ENCODE results near the gene FLNB.

FLNB gene

GRCh38 chr3:58119186-58119585 is 111.0 kb downstream of the FLNB start:
- DNase-seq (ENCODE audit: insufficient read length, low spot score) (no peak), FAIRE-seq (no peak)
- TF ChIP-seq POU2F2 (IDR thresholded peaks at IDR 0.05; ENCODE audit: low read depth, low read length) (no peak), TAF1 (IDR thresholded peaks at IDR 0.05; ENCODE audit: low read depth, low read length) (no peak), SPI1 (IDR thresholded peaks at IDR 0.05; ENCODE audit: low read depth, low read length) (no peak), POLR2AphosphoS5 (IDR thresholded peaks at IDR 0.05; ENCODE audit: low read depth, low read length) (no peak), PAX5 (IDR thresholded peaks at IDR 0.05; ENCODE audit: insufficient read depth, low read length, severe bottlenecking) (no peak), POLR2A (IDR thresholded peaks at IDR 0.05; ENCODE audit: low read depth, low read length) (no peak)

- DNase-seq (ENCODE audit: insufficient read length, low spot score) (no peak), FAIRE-seq (no peak)
- TF ChIP-seq SPI1 (IDR thresholded peaks at IDR 0.05; ENCODE audit: low read depth, low read length) (peak; percentile 34; the same call in 1 of the 2 replicates), POU2F2 (IDR thresholded peaks at IDR 0.05; ENCODE audit: low read depth, low read length) (no peak)
Observed at GRCh38 chr3:58120075-58120812, 112.0 kb downstream of the FLNB start.

- TF ChIP-seq POLR2A (IDR thresholded peaks at IDR 0.05; ENCODE audit: low read depth, low read length) (no peak), SPI1 (IDR thresholded peaks at IDR 0.05; ENCODE audit: low read depth, low read length) (no peak), PAX5 (IDR thresholded peaks at IDR 0.05; ENCODE audit: insufficient read depth, low read length, severe bottlenecking) (no peak), POU2F2 (IDR thresholded peaks at IDR 0.05; ENCODE audit: low read depth, low read length) (no peak), TAF1 (IDR thresholded peaks at IDR 0.05; ENCODE audit: low read depth, low read length) (no peak), POLR2AphosphoS5 (IDR thresholded peaks at IDR 0.05; ENCODE audit: low read depth, low read length) (no peak)
- FAIRE-seq (no peak), DNase-seq (ENCODE audit: insufficient read length, low spot score) (no peak)
Observed at GRCh38 chr3:58121183-58121582, 113.0 kb downstream of the FLNB start.

- DNase-seq (ENCODE audit: insufficient read length, low spot score): no peak
- no peak for TF ChIP-seq SPI1 (IDR thresholded peaks at IDR 0.05; ENCODE audit: low read depth, low read length)
- TF ChIP-seq TAF1 (IDR thresholded peaks at IDR 0.05; ENCODE audit: low read depth, low read length): no peak
- no peak for TF ChIP-seq POLR2AphosphoS5 (IDR thresholded peaks at IDR 0.05; ENCODE audit: low read depth, low read length)
- TF ChIP-seq PAX5 (IDR thresholded peaks at IDR 0.05; ENCODE audit: insufficient read depth, low read length, severe bottlenecking): no peak
- TF ChIP-seq POLR2A (IDR thresholded peaks at IDR 0.05; ENCODE audit: low read depth, low read length): no peak
- no peak for TF ChIP-seq POU2F2 (IDR thresholded peaks at IDR 0.05; ENCODE audit: low read depth, low read length)
- no peak for FAIRE-seq
Observed at GRCh38 chr3:58122936-58123700, 114.9 kb downstream of the FLNB start.

- TF ChIP-seq PAX5 (IDR thresholded peaks at IDR 0.05; ENCODE audit: insufficient read depth, low read length, severe bottlenecking): no peak
- no peak for TF ChIP-seq SPI1 (IDR thresholded peaks at IDR 0.05; ENCODE audit: low read depth, low read length)
- TF ChIP-seq POLR2A (IDR thresholded peaks at IDR 0.05; ENCODE audit: low read depth, low read length): no peak
- no peak for TF ChIP-seq TAF1 (IDR thresholded peaks at IDR 0.05; ENCODE audit: low read depth, low read length)
- TF ChIP-seq POLR2AphosphoS5 (IDR thresholded peaks at IDR 0.05; ENCODE audit: low read depth, low read length): no peak
- no peak for TF ChIP-seq POU2F2 (IDR thresholded peaks at IDR 0.05; ENCODE audit: low read depth, low read length)
- DNase-seq (ENCODE audit: insufficient read length, low spot score) (no peak), FAIRE-seq (no peak)
Observed at GRCh38 chr3:58124387-58124786, 116.2 kb downstream of the FLNB start.

GRCh38 chr3:58129041-58129770 is 121.0 kb downstream of the FLNB start:
- TF ChIP-seq POLR2AphosphoS5 (IDR thresholded peaks at IDR 0.05; ENCODE audit: low read depth, low read length) (no peak), POLR2A (IDR thresholded peaks at IDR 0.05; ENCODE audit: low read depth, low read length) (no peak), TAF1 (IDR thresholded peaks at IDR 0.05; ENCODE audit: low read depth, low read length) (no peak), SPI1 (IDR thresholded peaks at IDR 0.05; ENCODE audit: low read depth, low read length) (no peak), POU2F2 (IDR thresholded peaks at IDR 0.05; ENCODE audit: low read depth, low read length) (no peak), PAX5 (IDR thresholded peaks at IDR 0.05; ENCODE audit: insufficient read depth, low read length, severe bottlenecking) (no peak)
- no peak for FAIRE-seq
- no peak for DNase-seq (ENCODE audit: insufficient read length, low spot score)

- no peak for FAIRE-seq
- no peak for DNase-seq (ENCODE audit: insufficient read length, low spot score)
- TF ChIP-seq PAX5 (IDR thresholded peaks at IDR 0.05; ENCODE audit: insufficient read depth, low read length, severe bottlenecking) (no peak), POLR2AphosphoS5 (IDR thresholded peaks at IDR 0.05; ENCODE audit: low read depth, low read length) (no peak), SPI1 (IDR thresholded peaks at IDR 0.05; ENCODE audit: low read depth, low read length) (no peak), TAF1 (IDR thresholded peaks at IDR 0.05; ENCODE audit: low read depth, low read length) (no peak), POLR2A (IDR thresholded peaks at IDR 0.05; ENCODE audit: low read depth, low read length) (no peak), POU2F2 (IDR thresholded peaks at IDR 0.05; ENCODE audit: low read depth, low read length) (no peak)
Observed at GRCh38 chr3:58130591-58130990, 122.4 kb downstream of the FLNB start.

GRCh38 chr3:58131101-58131825 is 123.0 kb downstream of the FLNB start:
- DNase-seq (ENCODE audit: insufficient read length, low spot score) (no peak), FAIRE-seq (peak; percentile 31)
- TF ChIP-seq POU2F2 (IDR thresholded peaks at IDR 0.05; ENCODE audit: low read depth, low read length): no peak

GRCh38 chr3:58132850-58133249 is 124.6 kb downstream of the FLNB start:
- TF ChIP-seq POU2F2 (IDR thresholded peaks at IDR 0.05; ENCODE audit: low read depth, low read length) (no peak), POLR2A (IDR thresholded peaks at IDR 0.05; ENCODE audit: low read depth, low read length) (no peak), POLR2AphosphoS5 (IDR thresholded peaks at IDR 0.05; ENCODE audit: low read depth, low read length) (no peak), PAX5 (IDR thresholded peaks at IDR 0.05; ENCODE audit: insufficient read depth, low read length, severe bottlenecking) (no peak), TAF1 (IDR thresholded peaks at IDR 0.05; ENCODE audit: low read depth, low read length) (no peak), SPI1 (IDR thresholded peaks at IDR 0.05; ENCODE audit: low read depth, low read length) (no peak)
- no peak for FAIRE-seq
- no peak for DNase-seq (ENCODE audit: insufficient read length, low spot score)

All from GM12891 (cell line).